ENCODE data around the gene TBL3. TPM values are rescaled to one million over a fixed set of nuclear protein-coding genes. Genes with fewer than 3 reads are reported as not detected.
A peak's percentile ranks its signal among the peaks of the same experiment; 100 is the strongest.
"Not testable (repeated sequence)": the region's sequence is repeated elsewhere in the genome, so short reads cannot be mapped to it uniquely, and the experiment has no call there.

TBL3 gene
- total and polyA plus RNA-seq, 5 experiments from 2014 or later = 30.0 to 61.8 (median 44.6) TPM

DNA sequence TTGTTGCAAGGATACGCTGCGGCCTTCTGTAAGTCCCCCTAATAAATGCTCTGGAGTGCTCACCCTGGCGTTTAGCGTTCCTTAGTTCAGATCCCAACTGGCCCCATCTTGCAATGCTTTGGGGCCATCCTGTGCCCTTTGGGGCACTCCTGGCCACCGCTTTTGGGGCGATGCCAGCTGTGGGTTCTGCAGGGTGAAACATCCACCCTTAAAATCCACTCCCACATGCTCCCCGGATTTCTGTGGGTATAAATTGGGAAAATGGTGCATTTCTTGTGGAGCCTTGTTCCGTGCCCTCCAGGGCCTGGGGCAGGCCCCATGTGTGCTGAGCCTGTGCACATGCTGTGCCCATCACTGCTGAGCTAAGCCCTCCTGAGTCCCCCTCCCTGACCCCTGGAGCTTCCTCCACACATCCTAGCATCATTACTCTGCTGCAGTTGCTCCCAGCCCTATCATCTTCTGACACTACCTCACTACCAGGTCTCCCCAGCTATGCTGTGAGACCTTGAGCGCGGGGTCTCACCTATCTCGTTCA lies 34.8 kb upstream of the TBL3 start:
- DNase-seq (no peak), ATAC-seq (no peak)
- H3K9me3 Mint-ChIP-seq = no peaks in the 10 kb centered on the region
- no peaks in the 10 kb centered on the region for H3K27me3 Mint-ChIP-seq
- H3K4me3 Mint-ChIP-seq = no peak overlapping the region
- peaks cover 0 to 9% (median 2%) of the 10 kb centered on the region in 3 donors for H3K36me3 Mint-ChIP-seq
- POLR2A ChIA-PET = no interaction called here
- no peak overlapping the region for H3K27ac Mint-ChIP-seq
- H3K4me1 Mint-ChIP-seq = peaks cover 0 to 13% (median under 1%) of the 10 kb centered on the region in 4 donors

DNA sequence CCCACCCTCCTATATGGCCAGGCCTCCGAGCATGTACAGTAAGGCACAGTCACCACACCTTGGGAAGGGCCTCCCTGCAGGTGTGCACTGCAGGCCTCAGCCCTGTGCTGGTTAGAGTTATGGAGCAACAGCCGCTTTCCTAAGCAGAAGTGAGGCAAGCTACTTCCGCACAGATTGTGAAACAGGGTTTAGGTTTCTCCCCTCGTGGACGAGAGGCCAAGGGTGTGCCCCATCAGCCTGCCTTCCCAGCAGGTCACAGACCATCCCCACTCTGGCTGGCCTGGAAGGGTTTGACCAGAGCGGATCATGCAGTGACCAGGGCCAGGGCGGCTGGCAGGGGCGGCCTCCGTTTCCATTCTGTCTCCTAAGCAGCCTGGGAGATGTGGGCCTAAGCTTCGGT lies 33.5 kb upstream of the TBL3 start:
- peak overlapping the region in 1 of 10 donors; percentile 28 for H3K4me3 Mint-ChIP-seq
- ATAC-seq = no peak
- DNase-seq = no peak
- no peaks in the 10 kb centered on the region for H3K9me3 Mint-ChIP-seq
- peaks cover 0 to 20% (median 9%) of the 10 kb centered on the region in 4 donors for H3K4me1 Mint-ChIP-seq
- H3K36me3 Mint-ChIP-seq = peaks cover 0 to 9% (median 2%) of the 10 kb centered on the region in 3 donors
- POLR2A ChIA-PET = no interaction called here
- H3K27ac Mint-ChIP-seq = peak overlapping the region in 1 of 10 donors; percentile 62
- H3K27me3 Mint-ChIP-seq = no peaks in the 10 kb centered on the region

GRCh38 chr16:1938910-1939309 lies 32.9 kb upstream of the TBL3 start:
- H3K4me1 Mint-ChIP-seq = peaks cover 0 to 24% (median 14%) of the 10 kb centered on the region in 4 donors
- POLR2A ChIA-PET = no interaction called here
- ATAC-seq = no peak
- peaks cover 0 to 9% (median 2%) of the 10 kb centered on the region in 3 donors for H3K36me3 Mint-ChIP-seq
- H3K4me3 Mint-ChIP-seq = no peak overlapping the region
- no peaks in the 10 kb centered on the region for H3K9me3 Mint-ChIP-seq
- no peak for DNase-seq
- H3K27me3 Mint-ChIP-seq = no peaks in the 10 kb centered on the region
- H3K27ac Mint-ChIP-seq = no peak overlapping the region

DNA sequence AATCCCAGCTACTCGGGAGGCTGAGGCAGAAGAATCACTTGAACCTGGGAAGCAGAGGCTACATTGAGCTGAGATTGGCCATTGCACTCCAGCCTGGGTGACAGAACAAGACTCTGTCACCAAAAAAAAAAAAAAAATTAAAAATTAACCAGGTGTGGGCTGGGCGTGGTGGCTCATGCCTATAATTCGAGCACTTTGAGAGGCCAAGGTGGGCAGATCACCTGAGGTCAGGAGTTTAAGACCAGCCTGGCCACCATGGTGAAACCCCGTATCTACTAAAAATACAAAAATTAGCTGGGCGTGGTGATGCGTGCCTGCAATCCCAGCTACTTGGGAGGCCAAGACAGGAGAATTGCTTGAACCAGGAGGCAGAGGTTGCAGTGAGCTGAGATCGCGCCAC lies 32.0 kb upstream of the TBL3 start:
- DNase-seq, H3K36me3 Mint-ChIP-seq, H3K4me3 Mint-ChIP-seq, H3K9me3 Mint-ChIP-seq, ATAC-seq, H3K27ac Mint-ChIP-seq, H3K27me3 Mint-ChIP-seq: not testable (repeated sequence)
- POLR2A ChIA-PET = interaction anchor here (0.6 to 1.0 kb wide), 6 partner anchors 25 to 645 kb away, joined by 3 to 5 read pairs (median 3); partner anchors contain the start of gene RPS2
- peaks cover 0 to 24% (median 15%) of the 10 kb centered on the region in 4 donors for H3K4me1 Mint-ChIP-seq

GRCh38 chr16:1940273-1941161 lies 31.3 kb upstream of the TBL3 start:
- Mint-ChIP-seq H3K4me3 (peak overlapping the region in 2 of 10 donors; percentile 20 to 36), H3K4me1 (peaks cover 0 to 24% (median 15%) of the 10 kb centered on the region in 4 donors), H3K9me3 (no peaks in the 10 kb centered on the region), H3K36me3 (peaks cover 0 to 9% (median 2%) of the 10 kb centered on the region in 3 donors), H3K27ac (no peak overlapping the region), H3K27me3 (no peaks in the 10 kb centered on the region)
- ATAC-seq (no peak), DNase-seq (no peak)
- POLR2A ChIA-PET = interaction anchor here (0.7 to 1.5 kb wide), 5 partner anchors 24 to 215 kb away, joined by 3 to 5 read pairs (median 3); partner anchors contain the start of genes RPS2 and TRAF7

GRCh38 chr16:1941162-1942046 lies 30.4 kb upstream of the TBL3 start:
- peak overlapping the region in 1 of 10 donors; percentile 14 for H3K27ac Mint-ChIP-seq

DNA sequence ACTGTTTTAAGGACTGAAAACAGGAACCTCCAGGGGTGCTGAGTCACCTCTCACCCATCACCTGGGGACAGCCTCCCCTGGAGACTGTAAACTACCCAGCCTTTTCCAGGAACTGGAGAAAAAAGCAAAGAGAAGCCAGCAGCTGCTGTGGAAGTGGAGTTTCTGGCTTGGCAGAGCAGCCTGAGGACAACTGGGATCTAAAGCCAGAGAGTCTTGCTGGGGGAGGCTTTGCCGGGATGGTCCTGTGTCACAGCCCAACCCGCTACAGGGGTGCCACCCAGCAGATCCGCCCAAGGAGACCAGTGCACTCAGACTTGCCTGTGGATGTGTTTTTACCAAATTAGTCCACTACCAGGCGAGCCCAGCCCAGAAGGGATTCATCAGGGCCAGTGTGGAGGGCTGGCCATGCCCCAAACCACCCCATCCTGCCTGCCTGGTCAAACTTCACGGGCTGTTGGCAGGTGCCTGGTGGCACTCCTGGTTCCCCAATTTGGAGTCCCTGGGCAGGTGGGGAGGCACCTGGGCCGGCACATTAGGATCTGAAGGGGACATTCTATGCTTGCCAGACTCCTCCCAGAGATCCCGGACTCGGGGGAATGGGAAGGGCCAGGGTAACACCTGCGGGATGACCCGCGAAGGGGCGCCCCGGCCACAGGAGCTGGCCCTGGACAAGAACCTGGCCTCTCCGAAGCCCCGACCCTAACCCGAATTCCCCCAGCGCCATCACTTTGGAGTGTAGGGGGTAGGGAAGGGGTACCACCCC lies 29.6 kb upstream of the TBL3 start:
- DNase-seq (no peak), ATAC-seq (no peak)
- H3K36me3 Mint-ChIP-seq = peaks cover 0 to 9% (median under 1%) of the 10 kb centered on the region in 3 donors
- POLR2A ChIA-PET = interaction anchor here (0.6 to 2.0 kb wide), 3 partner anchors 14 to 115 kb away, joined by 5 to 20 read pairs (median 7); partner anchors contain the start of genes FAHD1, HAGH and RPS2
- H3K4me1 Mint-ChIP-seq = peaks cover 0 to 24% (median 15%) of the 10 kb centered on the region in 4 donors
- peak overlapping the region; percentile 78 to 92 (median 86) for H3K4me3 Mint-ChIP-seq
- H3K9me3 Mint-ChIP-seq = no peaks in the 10 kb centered on the region
- H3K27me3 Mint-ChIP-seq = no peaks in the 10 kb centered on the region
- H3K27ac Mint-ChIP-seq = peak overlapping the region in 4 of 10 donors; percentile 14 to 58 (median 28)

More at GRCh38 chr16:1941162-1942046, 30.4 kb upstream of the TBL3 start:
- H3K36me3 Mint-ChIP-seq = peaks cover 0 to 9% (median 2%) of the 10 kb centered on the region in 3 donors
- no peak for DNase-seq
- ATAC-seq = no peak
- H3K4me3 Mint-ChIP-seq = peak overlapping the region in 9 of 10 donors; percentile 54 to 92 (median 85)
- H3K9me3 Mint-ChIP-seq = no peaks in the 10 kb centered on the region
- POLR2A ChIA-PET = interaction anchor here (0.9 to 1.5 kb wide), 2 partner anchors 24 to 214 kb away, joined by 4 to 5 read pairs; partner anchors contain the start of genes RPS2 and TRAF7
- no peaks in the 10 kb centered on the region for H3K27me3 Mint-ChIP-seq
- H3K4me1 Mint-ChIP-seq = peaks cover 0 to 24% (median 15%) of the 10 kb centered on the region in 4 donors

GRCh38 chr16:1942810-1943726 lies 28.8 kb upstream of the TBL3 start, which contains the start of gene MSRB1:
Gene MSRB1, minus strand, starts transcription at chr16:1943199. Its CDS starts 43 bp downstream, at chr16:1943156.
- peak within 1 kb of the TSS; percentile 46 to 88 (median 76) for H3K27ac Mint-ChIP-seq
- H3K9me3 Mint-ChIP-seq = no peaks in the 10 kb centered on the region
- POLR2A ChIA-PET = interaction anchor here (0.5 to 2.0 kb wide), 12 partner anchors 13 to 349 kb away, joined by 3 to 20 read pairs (median 4); partner anchors contain the start of genes FAHD1, HAGH, NDUFB10 and NME3
- no peaks in the 10 kb centered on the region for H3K27me3 Mint-ChIP-seq
- H3K4me1 Mint-ChIP-seq = peaks cover 0 to 24% (median 15%) of the 10 kb centered on the region in 4 donors
- peak within 1 kb of the TSS; percentile 78 to 92 (median 86) for H3K4me3 Mint-ChIP-seq
- DNase-seq = peak; percentile 97 to 100 (median 98)
- peak; percentile 97 to 99 for ATAC-seq
- H3K36me3 Mint-ChIP-seq = peaks cover 0 to 9% (median 0%) of the 10 kb centered on the region in 3 donors

GRCh38 chr16:1944612-1945199 lies 27.1 kb upstream of the TBL3 start:
- no peak for DNase-seq
- POLR2A ChIA-PET = interaction anchor here (0.7 to 2.0 kb wide), 2 partner anchors 11 to 210 kb away, joined by 3 to 5 read pairs; no protein-coding TSS in a partner anchor

More at GRCh38 chr16:1944612-1945199, 27.1 kb upstream of the TBL3 start:
- Mint-ChIP-seq H3K36me3 (peaks cover 0 to 3% (median 0%) of the 10 kb centered on the region in 3 donors), H3K4me3 (peak overlapping the region in 9 of 10 donors; percentile 30 to 90 (median 48)), H3K4me1 (peaks cover 0 to 22% (median 15%) of the 10 kb centered on the region in 4 donors), H3K27me3 (no peaks in the 10 kb centered on the region), H3K9me3 (no peaks in the 10 kb centered on the region), H3K27ac (peak overlapping the region in 3 of 10 donors; percentile 13 to 86 (median 55))
- ATAC-seq = no peak
